Measurements from ENCODE around the gene PDE1A.

Gene PDE1A

DNA sequence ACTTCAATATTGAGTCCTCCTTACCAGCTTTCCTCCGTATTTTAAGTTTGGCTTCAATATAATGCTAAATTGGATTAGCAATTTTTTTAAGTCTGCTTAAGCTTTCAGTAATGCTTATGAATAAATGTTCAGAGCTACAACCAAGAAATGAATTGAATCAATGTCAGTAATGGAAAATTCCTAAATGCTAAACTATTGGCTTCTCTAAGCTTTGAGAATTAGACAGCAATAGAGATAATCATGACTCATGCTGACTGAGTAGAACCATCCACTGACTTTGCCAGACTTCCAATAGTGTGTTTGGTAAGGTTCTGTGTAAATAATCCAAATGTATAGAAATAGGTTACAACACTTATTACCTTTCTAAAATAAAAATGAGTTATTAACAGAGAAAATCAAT, 8.9 kb upstream of the PDE1A start:
- TF ChIP-seq, protein P1, sequence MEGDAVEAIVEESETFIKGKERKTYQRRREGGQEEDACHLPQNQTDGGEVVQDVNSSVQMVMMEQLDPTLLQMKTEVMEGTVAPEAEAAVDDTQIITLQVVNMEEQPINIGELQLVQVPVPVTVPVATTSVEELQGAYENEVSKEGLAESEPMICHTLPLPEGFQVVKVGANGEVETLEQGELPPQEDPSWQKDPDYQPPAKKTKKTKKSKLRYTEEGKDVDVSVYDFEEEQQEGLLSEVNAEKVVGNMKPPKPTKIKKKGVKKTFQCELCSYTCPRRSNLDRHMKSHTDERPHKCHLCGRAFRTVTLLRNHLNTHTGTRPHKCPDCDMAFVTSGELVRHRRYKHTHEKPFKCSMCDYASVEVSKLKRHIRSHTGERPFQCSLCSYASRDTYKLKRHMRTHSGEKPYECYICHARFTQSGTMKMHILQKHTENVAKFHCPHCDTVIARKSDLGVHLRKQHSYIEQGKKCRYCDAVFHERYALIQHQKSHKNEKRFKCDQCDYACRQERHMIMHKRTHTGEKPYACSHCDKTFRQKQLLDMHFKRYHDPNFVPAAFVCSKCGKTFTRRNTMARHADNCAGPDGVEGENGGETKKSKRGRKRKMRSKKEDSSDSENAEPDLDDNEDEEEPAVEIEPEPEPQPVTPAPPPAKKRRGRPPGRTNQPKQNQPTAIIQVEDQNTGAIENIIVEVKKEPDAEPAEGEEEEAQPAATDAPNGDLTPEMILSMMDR (IDR thresholded peaks at IDR 0.05; ENCODE audit: low read depth, low read length, missing control alignments) = no peak
- DNase-seq (ENCODE audit: low read depth) = no peak
- H3K4me3 ChIP-seq (ENCODE audit: low read depth, low read length) = no peak overlapping the region
- in situ Hi-C loops (cut with HindIII; ENCODE audit: low sequenced_read_pairs) = no loop called here

DNA sequence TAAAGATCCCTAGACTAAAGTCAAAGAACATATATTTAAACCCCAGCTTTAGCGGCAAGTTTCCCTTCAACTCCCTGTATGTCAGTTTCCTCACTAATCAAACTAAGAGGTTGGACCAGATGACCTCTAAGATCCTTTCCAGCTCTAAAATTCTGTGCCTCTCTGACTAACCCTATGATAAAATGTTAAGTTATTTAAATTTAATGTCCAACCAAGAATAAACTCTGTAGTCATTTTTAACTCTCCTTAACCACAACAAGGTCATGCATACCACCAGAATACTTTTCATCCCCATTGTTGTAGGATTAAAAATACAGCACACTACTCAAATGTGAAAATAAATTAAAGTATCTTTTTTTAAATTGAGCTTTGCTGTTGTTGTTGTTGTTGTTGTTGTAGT, 5.2 kb upstream of the PDE1A start:
- TF ChIP-seq, protein P1 (IDR thresholded peaks at IDR 0.05; ENCODE audit: low read depth, low read length, missing control alignments) = no peak
- no peak overlapping the region for H3K4me3 ChIP-seq (ENCODE audit: low read depth, low read length)
- in situ Hi-C loops (cut with HindIII; ENCODE audit: low sequenced_read_pairs) = no loop called here
- no peak for DNase-seq (ENCODE audit: low read depth)

DNA sequence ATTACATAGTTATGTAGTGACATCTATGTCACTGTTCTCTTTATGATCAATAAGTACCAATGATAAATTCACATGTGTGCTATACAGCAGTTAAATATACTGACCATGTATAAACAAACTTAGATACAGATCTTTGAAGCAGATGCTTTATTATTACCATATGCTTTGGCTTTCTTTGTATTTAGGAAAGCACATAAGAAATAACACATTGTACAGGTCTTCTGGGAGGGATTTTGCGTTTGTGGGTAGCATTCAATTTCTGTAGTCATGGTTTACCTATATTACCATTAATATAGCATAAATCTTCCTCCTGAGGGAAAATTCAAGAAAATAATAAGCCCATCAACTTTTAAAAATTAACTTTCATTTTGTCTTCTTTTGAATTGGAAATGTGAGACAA, 1.6 kb upstream of the PDE1A start:
- no peak overlapping the region for H3K4me3 ChIP-seq (ENCODE audit: low read depth, low read length)
- in situ Hi-C loops (cut with HindIII; ENCODE audit: low sequenced_read_pairs) = no loop called here
- TF ChIP-seq, protein P1 (IDR thresholded peaks at IDR 0.05; ENCODE audit: low read depth, low read length, missing control alignments) = no peak
- DNase-seq (ENCODE audit: low read depth) = no peak

DNA sequence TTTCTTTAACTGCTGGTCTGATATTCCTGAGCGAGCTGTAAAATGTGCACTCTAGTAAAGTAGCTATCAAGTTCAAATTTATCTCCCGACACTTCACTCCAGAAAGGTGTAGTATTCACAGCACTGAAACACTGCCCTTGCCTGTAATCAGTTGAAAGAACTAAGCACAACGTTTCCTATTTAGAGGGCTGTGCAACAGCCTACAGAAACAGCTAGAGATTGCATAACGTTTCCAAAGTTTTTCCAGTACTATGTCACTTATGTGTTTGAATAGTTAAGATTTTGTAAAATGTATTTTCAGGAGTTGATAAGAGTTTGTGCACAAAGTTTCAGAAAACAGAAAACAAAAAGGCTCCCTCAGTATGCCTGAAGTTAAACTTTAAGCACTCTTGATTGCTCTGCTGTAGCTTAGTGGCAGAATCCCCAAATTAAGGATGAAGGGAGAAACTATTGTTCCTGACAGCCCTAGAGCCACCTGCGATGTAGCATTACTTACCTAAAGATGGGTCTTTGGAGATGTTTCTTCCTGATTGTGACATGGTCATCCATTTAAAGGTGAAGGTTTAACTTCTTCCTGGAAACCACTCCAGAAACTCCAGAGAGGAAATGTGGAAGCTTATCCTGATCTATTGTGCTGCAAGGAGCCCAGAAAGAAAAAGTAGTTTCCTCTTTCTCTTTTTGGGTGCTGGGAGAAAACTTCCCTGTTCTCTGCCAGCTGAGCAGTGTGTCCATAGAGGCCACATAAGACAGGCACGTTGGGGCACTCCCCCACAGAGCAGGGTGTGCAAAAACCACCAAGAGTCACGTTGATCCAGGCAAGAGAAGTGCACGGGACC, 536 bp downstream of the PDE1A start:
- in situ Hi-C loops (cut with HindIII; ENCODE audit: low sequenced_read_pairs) = no loop called here
- no peak overlapping the region for H3K4me3 ChIP-seq (ENCODE audit: low read depth, low read length)

DNA sequence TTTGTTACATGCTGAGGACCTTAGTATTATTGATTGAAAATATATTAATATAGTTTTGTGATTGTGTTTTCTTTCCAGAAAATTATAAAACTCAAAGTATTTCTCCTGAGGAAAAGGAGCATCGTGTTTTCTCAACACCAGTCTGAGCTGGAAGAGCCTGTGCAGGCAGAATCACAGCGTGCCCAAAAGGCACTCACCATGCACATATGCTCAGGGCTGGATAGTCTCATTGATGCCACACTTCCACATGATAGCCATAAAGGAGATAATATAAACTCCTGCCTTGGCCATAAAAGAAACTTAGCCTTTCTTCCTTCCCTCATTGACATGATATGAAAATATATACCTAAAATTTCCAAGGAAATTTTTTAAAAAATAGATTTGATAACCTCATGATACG, 4.0 kb downstream of the PDE1A start:
- no peak for DNase-seq (ENCODE audit: low read depth)
- in situ Hi-C loops (cut with HindIII; ENCODE audit: low sequenced_read_pairs) = loop anchor here (25.0 kb wide), 1 partner anchor 111 kb away; no protein-coding TSS in a partner anchor
- TF ChIP-seq, protein P1 (IDR thresholded peaks at IDR 0.05; ENCODE audit: low read depth, low read length, missing control alignments) = no peak
- H3K4me3 ChIP-seq (ENCODE audit: low read depth, low read length) = no peak overlapping the region

More for the DNA sequence above, 536 bp downstream of the PDE1A start:
- TF ChIP-seq, protein P1 (IDR thresholded peaks at IDR 0.05; ENCODE audit: low read depth, low read length, missing control alignments) = no peak
- DNase-seq (ENCODE audit: low read depth) = no peak

DNA sequence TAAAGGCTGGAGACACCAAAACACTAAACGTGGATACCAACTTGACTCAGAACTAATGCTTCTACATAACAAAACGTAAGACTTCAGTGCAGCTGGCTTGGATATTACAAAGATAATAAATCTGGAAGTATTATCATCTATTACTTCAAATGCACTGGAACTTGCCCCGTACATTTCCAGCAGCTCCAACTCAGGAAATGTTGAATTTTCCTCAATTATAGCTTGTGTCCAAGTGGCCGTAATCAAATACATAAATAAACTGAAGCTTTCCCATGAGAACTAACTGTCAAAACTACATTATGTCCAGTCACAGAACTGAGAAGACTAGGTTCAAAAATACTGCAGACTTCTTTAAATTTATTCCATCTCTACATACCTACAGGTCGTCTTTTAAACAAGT, 6.2 kb downstream of the PDE1A start:
- no peak for DNase-seq (ENCODE audit: low read depth)
- in situ Hi-C loops (cut with HindIII; ENCODE audit: low sequenced_read_pairs) = loop anchor here (25.0 kb wide), 1 partner anchor 108 kb away; no protein-coding TSS in a partner anchor
- TF ChIP-seq, protein P1 (IDR thresholded peaks at IDR 0.05; ENCODE audit: low read depth, low read length, missing control alignments) = no peak
- H3K4me3 ChIP-seq (ENCODE audit: low read depth, low read length) = no peak overlapping the region
